GM18858 (cell line): ENCODE results near the gene FABP7.
"Not testable (repeated sequence)": the region's sequence is repeated elsewhere in the genome, so short reads cannot be mapped to it uniquely, and the experiment has no call there.

ENCODE experiments used
- ATAC-seq: cut with Tn5 transposase; IDR thresholded peaks from one replicate; pipeline ENCODE4 v1.9.1; 2021; ENCODE audit not compliant: unreplicated experiment

The FABP7 gene

GRCh38 chr6:122779667-122780066 is at the start of gene FABP7:
TSS of gene FABP7 (plus strand) at chr6:122779716. CDS start at chr6:122779795, 79 bp downstream.
- no peak for ATAC-seq

- no peak for ATAC-seq
Measured at GRCh38 chr6:122730334-122730733, 49.2 kb upstream of the FABP7 start.

- ATAC-seq: peak; percentile 68
Measured at GRCh38 chr6:122730775-122731386, 48.6 kb upstream of the FABP7 start.

- ATAC-seq: no peak
Measured at GRCh38 chr6:122733259-122733658, 46.3 kb upstream of the FABP7 start.

GRCh38 chr6:122734529-122735395 is 44.8 kb upstream of the FABP7 start:
- no peak for ATAC-seq

GRCh38 chr6:122735582-122735981 is 43.9 kb upstream of the FABP7 start:
- ATAC-seq: no peak

GRCh38 chr6:122736163-122736562 is 43.4 kb upstream of the FABP7 start:
- ATAC-seq: no peak

- no peak for ATAC-seq
Measured at GRCh38 chr6:122736616-122737015, 42.9 kb upstream of the FABP7 start.

- ATAC-seq: no peak
Measured at GRCh38 chr6:122740091-122740490, 39.4 kb upstream of the FABP7 start.

- no peak for ATAC-seq
Measured at GRCh38 chr6:122740936-122741335, 38.6 kb upstream of the FABP7 start.

- not testable (repeated sequence) for ATAC-seq
Measured at GRCh38 chr6:122744247-122744646, 35.3 kb upstream of the FABP7 start.

GRCh38 chr6:122744856-122745255 is 34.7 kb upstream of the FABP7 start:
- ATAC-seq: not testable (repeated sequence)

- no peak for ATAC-seq
Measured at GRCh38 chr6:122746688-122747087, 32.8 kb upstream of the FABP7 start.

- ATAC-seq: no peak
Measured at GRCh38 chr6:122747573-122747972, 31.9 kb upstream of the FABP7 start.

GRCh38 chr6:122748945-122749344 is 30.6 kb upstream of the FABP7 start:
- not testable (repeated sequence) for ATAC-seq

- no peak for ATAC-seq
Measured at GRCh38 chr6:122749451-122750050, 30.0 kb upstream of the FABP7 start.

GRCh38 chr6:122751326-122751725 is 28.2 kb upstream of the FABP7 start:
- ATAC-seq: peak; percentile 93

GRCh38 chr6:122752459-122752858 is 27.1 kb upstream of the FABP7 start:
- ATAC-seq: peak; percentile 25

GRCh38 chr6:122753000-122753687 is 26.4 kb upstream of the FABP7 start:
- ATAC-seq: no peak

- ATAC-seq: no peak
Measured at GRCh38 chr6:122753688-122754056, 25.8 kb upstream of the FABP7 start.

- no peak for ATAC-seq
Measured at GRCh38 chr6:122754191-122754731, 25.3 kb upstream of the FABP7 start.
